Activated naive CD4-positive, alpha-beta T cell treated with anti-CD3 and anti-CD28 coated beads, Interleukin-2, amount 10 ng/mL, durations not matched to agents 7 days and 5 days (primary cell): ENCODE measurements around the gene AP5B1.

Experiments used
- CTCF ChIA-PET: fragments of 350-600 bp; sonication (Branson Sonifier 250); formaldehyde crosslinking; loops from one replicate; lab custom pipeline; 2021; ENCODE audit warnings: antibody characterized with exemption; lab: Charles Lee
- DNase-seq: peaks from one replicate; pipeline ENCODE4 v3.0.0-alpha.2; 2020
- H3K27ac Mint-ChIP-seq: one replicate; pipeline ENCODE4 v1.8.0; 2021; ENCODE audit warnings: mild to moderate bottlenecking, moderate library complexity, mixed read lengths
- H3K27me3 Mint-ChIP-seq: one replicate; pipeline ENCODE4 v1.8.0; 2021; ENCODE audit warnings: mild to moderate bottlenecking, mixed read lengths
- H3K36me3 Mint-ChIP-seq: one replicate; pipeline ENCODE4 v1.8.0; 2021; ENCODE audit warnings: mixed read lengths
- H3K4me1 Mint-ChIP-seq: one replicate; pipeline ENCODE4 v1.8.0; 2021; ENCODE audit warnings: mixed read lengths
- H3K4me3 Mint-ChIP-seq: one replicate; pipeline ENCODE4 v1.8.0; 2021; ENCODE audit warnings: mild to moderate bottlenecking, moderate library complexity, mixed read lengths
- H3K9me3 Mint-ChIP-seq: one replicate; pipeline ENCODE4 v1.8.0; 2021; ENCODE audit warnings: mixed read lengths

The AP5B1 gene

DNA sequence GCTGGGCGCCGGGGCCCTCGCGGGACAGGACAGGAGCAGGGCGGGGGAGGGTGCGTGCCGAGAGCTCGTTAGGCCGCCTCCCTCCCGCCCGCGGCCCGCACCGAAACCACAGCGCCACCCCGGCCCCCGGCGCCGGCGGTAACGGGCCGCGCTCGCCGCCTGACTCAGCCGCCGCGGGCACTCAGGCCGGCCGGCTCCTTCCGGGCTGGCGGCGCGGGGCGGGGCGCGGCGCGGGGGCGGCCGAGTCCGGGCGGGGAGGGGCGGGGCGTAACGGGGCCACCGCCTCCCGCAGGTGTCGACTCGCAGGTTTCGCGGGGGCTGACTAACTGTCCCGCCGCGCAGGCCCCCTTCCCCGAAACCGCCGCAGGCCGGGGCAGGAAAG lies at the start of gene AP5B1:
Gene AP5B1 (minus strand): TSS at position 207 of the 382 bp plus-strand sequence. CDS start 385 bp downstream, outside the sequence.
- H3K9me3 Mint-ChIP-seq: no peaks in the 10 kb centered on the region
- H3K4me1 Mint-ChIP-seq: peaks cover 28% of the 10 kb centered on the region

DNA sequence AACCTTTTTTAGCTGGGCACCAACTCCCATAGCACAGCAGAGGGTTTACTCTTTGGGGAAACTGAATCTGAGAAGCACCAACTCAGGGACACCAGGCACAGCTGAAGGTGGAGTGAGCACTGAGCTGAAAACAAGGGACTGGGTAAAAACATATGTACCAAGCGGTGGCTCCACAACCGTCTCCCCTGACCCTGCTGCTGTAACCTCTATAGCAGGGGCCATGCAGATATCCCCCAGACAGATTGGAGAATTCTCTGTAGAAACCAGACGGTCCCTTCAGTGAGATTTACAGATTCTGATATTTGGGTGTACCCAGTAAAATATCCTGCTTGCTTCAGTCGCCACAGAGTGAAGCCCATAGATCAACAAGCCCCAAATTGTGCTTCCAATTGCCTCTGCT lies 48.7 kb upstream of the AP5B1 start:
- Mint-ChIP-seq H3K36me3 (peaks cover 4% of the 10 kb centered on the region), H3K4me3 (no peak overlapping the region), H3K9me3 (no peaks in the 10 kb centered on the region), H3K27me3 (peaks cover 20% of the 10 kb centered on the region), H3K4me1 (peaks cover 18% of the 10 kb centered on the region), H3K27ac (no peak overlapping the region)
- CTCF ChIA-PET: interaction anchor here (0.9 to 3.2 kb wide), 3 partner anchors 10 to 215 kb away, joined by 3 to 20 read pairs (median 3); no protein-coding TSS in a partner anchor
- DNase-seq: no peak

More for the DNA sequence above, at the start of gene AP5B1:
- CTCF ChIA-PET: interaction anchor here (0.8 to 9.6 kb wide), 15 partner anchors 10 to 109 kb away, joined by 3 to 128 read pairs (median 11); partner anchors contain the start of gene CCDC85B
- peak; percentile 79 for DNase-seq
- H3K36me3 Mint-ChIP-seq: peaks cover 14% of the 10 kb centered on the region
- H3K27ac Mint-ChIP-seq: peak within 1 kb of the TSS; percentile 85
- H3K27me3 Mint-ChIP-seq: peaks cover 43% of the 10 kb centered on the region
- H3K4me3 Mint-ChIP-seq: peak within 1 kb of the TSS; percentile 89

DNA sequence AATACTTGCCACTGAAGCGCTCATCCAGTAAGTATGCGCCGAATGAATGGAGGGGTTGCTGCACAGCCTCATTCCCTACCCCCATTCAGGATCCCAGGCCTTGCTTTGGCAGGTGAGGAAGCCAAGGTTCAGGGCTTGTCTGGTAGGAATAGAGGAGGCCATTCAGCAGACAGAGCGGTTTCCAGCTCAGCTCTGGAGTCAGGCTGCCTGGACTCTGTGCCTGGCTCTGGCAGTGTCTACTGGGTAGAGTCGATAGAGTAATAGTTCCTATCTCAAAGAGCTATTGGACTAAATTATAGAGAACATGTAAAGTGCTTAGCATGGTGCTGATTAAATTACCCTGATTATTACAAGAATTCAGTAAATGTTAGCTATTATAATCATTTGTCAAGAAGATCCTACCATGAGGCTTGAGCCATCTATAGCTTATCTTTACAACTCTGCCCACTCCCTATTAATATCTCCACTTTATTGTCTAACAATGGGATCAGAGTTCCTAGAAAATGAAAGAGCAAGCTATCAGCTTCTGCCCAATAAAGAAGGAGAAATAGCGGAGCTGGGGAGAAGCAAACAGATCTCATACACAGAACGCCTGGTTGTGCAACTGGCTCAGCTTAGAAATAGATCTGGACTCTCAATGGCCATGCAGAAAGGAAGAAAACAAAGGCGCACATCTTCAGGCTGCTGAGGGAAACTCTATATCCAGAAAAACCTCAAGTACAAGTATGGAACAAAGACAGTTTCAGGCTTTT lies 46.4 kb upstream of the AP5B1 start:
- Mint-ChIP-seq H3K27ac (no peak overlapping the region), H3K36me3 (no peaks in the 10 kb centered on the region), H3K4me3 (no peak overlapping the region), H3K9me3 (no peaks in the 10 kb centered on the region), H3K4me1 (peaks cover 12% of the 10 kb centered on the region), H3K27me3 (peaks cover 20% of the 10 kb centered on the region)
- no peak for DNase-seq
- CTCF ChIA-PET: interaction anchor here (1.1 to 3.2 kb wide), 5 partner anchors 8 to 122 kb away, joined by 3 to 20 read pairs (median 3); no protein-coding TSS in a partner anchor

GRCh38 chr11:65822776-65823528 lies 42.2 kb upstream of the AP5B1 start:
- Mint-ChIP-seq H3K27ac (no peak overlapping the region), H3K27me3 (peaks cover 6% of the 10 kb centered on the region), H3K4me1 (peaks cover 12% of the 10 kb centered on the region), H3K9me3 (no peaks in the 10 kb centered on the region), H3K36me3 (no peaks in the 10 kb centered on the region), H3K4me3 (no peak overlapping the region)
- DNase-seq: no peak
- CTCF ChIA-PET: interaction anchor here (1.3 to 3.1 kb wide), 2 partner anchors 43 to 112 kb away, joined by 4 to 15 read pairs; partner anchors contain the start of gene KAT5

GRCh38 chr11:65821107-65821506 lies 40.3 kb upstream of the AP5B1 start:
- Mint-ChIP-seq H3K27me3 (peaks cover 6% of the 10 kb centered on the region), H3K36me3 (peaks cover 7% of the 10 kb centered on the region), H3K9me3 (no peaks in the 10 kb centered on the region), H3K27ac (no peak overlapping the region), H3K4me3 (no peak overlapping the region), H3K4me1 (peaks cover 21% of the 10 kb centered on the region)
- CTCF ChIA-PET: interaction anchor here (0.7 to 6.5 kb wide), 2 partner anchors 36 to 44 kb away, joined by 3 to 128 read pairs; partner anchors contain the start of gene AP5B1
- no peak for DNase-seq

DNA sequence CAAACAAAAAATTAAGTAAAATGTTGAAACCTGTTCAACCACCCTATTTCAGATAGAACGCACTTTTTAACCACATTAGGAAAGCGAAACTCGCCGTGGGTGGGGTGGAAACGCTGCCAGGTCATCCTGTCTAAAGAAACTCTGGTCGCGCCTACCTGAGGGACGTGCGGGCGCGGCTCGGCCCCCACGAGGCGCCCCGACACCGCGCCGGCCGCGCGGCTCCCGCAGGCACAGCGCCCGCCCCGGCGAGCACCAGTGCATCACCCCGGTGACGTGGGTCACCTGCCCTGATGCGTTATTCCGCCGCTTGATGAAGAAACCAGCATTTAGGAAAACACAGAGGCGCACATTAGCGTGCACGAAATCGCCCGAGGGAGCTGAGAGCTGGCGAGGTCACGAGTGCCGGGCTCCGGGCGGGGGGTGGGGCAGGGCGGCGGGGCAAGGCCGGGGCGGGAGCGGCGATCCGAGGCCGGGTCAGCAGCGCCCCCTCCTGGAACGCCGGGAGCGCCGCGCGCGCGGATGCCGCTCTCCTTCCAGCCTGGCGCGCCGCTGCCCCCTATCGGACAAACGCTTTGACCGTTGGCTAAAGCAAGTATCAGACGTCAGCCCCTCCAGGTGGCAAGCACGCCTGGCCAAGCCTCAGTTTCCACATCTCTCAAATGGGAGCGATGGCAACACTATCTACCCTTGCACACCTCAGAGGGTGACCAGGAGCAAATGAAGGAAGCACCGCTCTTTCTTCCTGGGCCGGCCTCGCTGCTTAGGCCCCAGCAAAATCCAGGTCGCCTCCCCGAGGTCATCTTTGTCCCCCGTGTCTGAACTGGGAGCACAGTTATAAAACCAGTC lies 37.3 kb upstream of the AP5B1 start:
- H3K9me3 Mint-ChIP-seq: no peaks in the 10 kb centered on the region
- CTCF ChIA-PET: interaction anchor here (0.7 to 6.5 kb wide), 18 partner anchors 10 to 204 kb away, joined by 3 to 128 read pairs (median 4); partner anchors contain the start of genes AP5B1, CCDC85B, KAT5 and RNASEH2C
- peak; percentile 94 for DNase-seq
- H3K4me1 Mint-ChIP-seq: peaks cover 23% of the 10 kb centered on the region
- peaks cover 15% of the 10 kb centered on the region for H3K27me3 Mint-ChIP-seq
- peaks cover 7% of the 10 kb centered on the region for H3K36me3 Mint-ChIP-seq
- H3K27ac Mint-ChIP-seq: peak overlapping the region; percentile 84
- peak overlapping the region; percentile 73 for H3K4me3 Mint-ChIP-seq

GRCh38 chr11:65817312-65817834 lies 36.6 kb upstream of the AP5B1 start:
- DNase-seq: no peak
- Mint-ChIP-seq H3K27ac (peak overlapping the region; percentile 84), H3K27me3 (peaks cover 15% of the 10 kb centered on the region), H3K4me1 (peaks cover 23% of the 10 kb centered on the region), H3K4me3 (peak overlapping the region; percentile 73), H3K9me3 (no peaks in the 10 kb centered on the region), H3K36me3 (peaks cover 7% of the 10 kb centered on the region)
- CTCF ChIA-PET: interaction anchor here (0.8 to 6.5 kb wide), 13 partner anchors 16 to 205 kb away, joined by 3 to 128 read pairs (median 5); partner anchors contain the start of genes AP5B1, CCDC85B, KAT5 and RNASEH2C

DNA sequence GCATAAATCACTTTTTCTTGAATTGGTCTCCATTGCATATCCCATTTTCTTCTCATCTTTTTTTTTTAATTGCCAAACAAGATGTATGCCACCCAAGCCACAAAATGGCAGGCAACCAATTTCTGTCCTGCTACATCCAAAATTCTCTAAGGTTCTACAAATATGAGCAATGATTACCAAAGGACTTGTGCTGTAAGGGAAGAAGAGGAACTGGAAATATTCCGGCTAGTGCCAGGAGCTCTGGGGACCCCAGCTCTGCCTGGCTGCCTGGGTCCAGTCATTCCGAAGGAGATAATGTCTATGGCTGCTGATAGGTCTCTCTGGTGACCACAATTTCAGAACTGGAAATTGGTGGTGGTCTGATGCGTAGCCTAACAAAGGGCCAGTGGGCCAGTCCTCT lies 35.9 kb upstream of the AP5B1 start:
- no peaks in the 10 kb centered on the region for H3K9me3 Mint-ChIP-seq
- peak overlapping the region; percentile 73 for H3K4me3 Mint-ChIP-seq
- peaks cover 23% of the 10 kb centered on the region for H3K4me1 Mint-ChIP-seq
- no peak overlapping the region for H3K27ac Mint-ChIP-seq
- CTCF ChIA-PET: interaction anchor here (0.6 to 6.5 kb wide), 12 partner anchors 10 to 206 kb away, joined by 3 to 128 read pairs (median 4); partner anchors contain the start of genes AP5B1 and KAT5
- no peak for DNase-seq
- H3K27me3 Mint-ChIP-seq: peaks cover 22% of the 10 kb centered on the region
- peaks cover 7% of the 10 kb centered on the region for H3K36me3 Mint-ChIP-seq

- Mint-ChIP-seq H3K4me3 (no peak overlapping the region), H3K4me1 (peaks cover 33% of the 10 kb centered on the region), H3K27ac (no peak overlapping the region), H3K27me3 (peaks cover 25% of the 10 kb centered on the region), H3K9me3 (no peaks in the 10 kb centered on the region), H3K36me3 (peaks cover 7% of the 10 kb centered on the region)
- no peak for DNase-seq
- CTCF ChIA-PET: interaction anchor here (1.8 to 6.5 kb wide), 3 partner anchors 38 to 104 kb away, joined by 6 to 128 read pairs (median 33); partner anchors contain the start of genes AP5B1 and KAT5
Observed at GRCh38 chr11:65814986-65815565, 34.3 kb upstream of the AP5B1 start.

GRCh38 chr11:65814131-65814985 lies 33.6 kb upstream of the AP5B1 start:
- CTCF ChIA-PET: interaction anchor here (1.0 to 6.5 kb wide), 4 partner anchors 13 to 103 kb away, joined by 3 to 128 read pairs (median 5); partner anchors contain the start of genes AP5B1 and KAT5
- peaks cover 33% of the 10 kb centered on the region for H3K4me1 Mint-ChIP-seq
- peaks cover 32% of the 10 kb centered on the region for H3K27me3 Mint-ChIP-seq
- H3K9me3 Mint-ChIP-seq: no peaks in the 10 kb centered on the region
- peaks cover 7% of the 10 kb centered on the region for H3K36me3 Mint-ChIP-seq
- no peak for DNase-seq
- no peak overlapping the region for H3K27ac Mint-ChIP-seq
- no peak overlapping the region for H3K4me3 Mint-ChIP-seq

DNA sequence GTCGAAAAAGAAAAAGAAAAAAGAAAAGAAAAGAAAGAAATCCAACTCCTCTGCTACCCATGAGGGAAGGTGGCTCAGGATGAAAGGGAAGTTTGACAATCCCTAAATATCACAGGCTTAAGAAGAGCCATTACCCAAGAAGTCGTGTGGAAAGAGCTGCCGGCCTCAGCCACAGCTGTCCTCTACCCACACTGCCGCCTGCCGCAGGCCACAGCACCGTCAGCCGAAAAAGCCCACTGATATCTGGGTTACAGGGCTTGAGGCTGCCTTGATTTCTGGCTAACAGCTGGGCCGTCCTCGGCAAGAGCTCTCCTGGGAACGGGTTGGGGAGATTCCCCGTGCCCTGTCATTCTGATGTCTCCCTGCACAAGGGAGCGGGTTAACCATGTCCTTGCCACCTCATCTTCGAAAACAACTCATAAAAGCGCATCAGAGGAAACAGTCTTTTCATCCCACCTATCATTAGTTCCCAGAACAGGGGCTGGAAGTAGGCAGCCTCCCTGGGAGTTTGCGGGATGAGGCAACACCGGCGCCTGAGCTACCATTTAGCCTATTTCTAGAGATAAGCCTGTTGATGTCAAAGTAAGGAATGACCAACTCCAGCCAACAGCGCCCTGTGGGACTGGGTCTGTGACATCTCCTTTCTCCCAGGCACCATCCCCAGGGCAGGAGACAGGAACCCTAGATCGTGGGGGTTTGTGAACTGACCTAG lies 31.1 kb upstream of the AP5B1 start:
- Mint-ChIP-seq H3K4me1 (peaks cover 19% of the 10 kb centered on the region), H3K4me3 (no peak overlapping the region), H3K9me3 (no peaks in the 10 kb centered on the region), H3K27me3 (peaks cover 52% of the 10 kb centered on the region), H3K36me3 (peaks cover 7% of the 10 kb centered on the region), H3K27ac (no peak overlapping the region)
- CTCF ChIA-PET: interaction anchor here (1.0 to 2.6 kb wide), 4 partner anchors 15 to 100 kb away, joined by 3 to 11 read pairs (median 5); partner anchors contain the start of genes AP5B1 and KAT5
- DNase-seq: no peak
